ENCODE data around the gene ARV1.

Gene ARV1

GRCh38 chr1:230978491-230979388 lies at the start of gene ARV1, which contains the start of gene TTC13:
Gene ARV1 (plus strand): TSS chr1:230979094. CDS start chr1:230979106, 12 bp downstream.
Gene TTC13 (minus strand): TSS chr1:230978861. CDS start chr1:230978830, 31 bp downstream.
- peak; percentile 99 for DNase-seq

- no peak for DNase-seq
These were observed 47.9 kb upstream of the ARV1 start for GRCh38 chr1:230930986-230931385.

GRCh38 chr1:230935852-230936251 lies 43.0 kb upstream of the ARV1 start:
- no peak for DNase-seq

- DNase-seq: no peak
These were observed 42.4 kb upstream of the ARV1 start for GRCh38 chr1:230936475-230936874.

- no peak for DNase-seq
These were observed 41.5 kb upstream of the ARV1 start for GRCh38 chr1:230937371-230937770.

GRCh38 chr1:230938924-230939368 lies 39.9 kb upstream of the ARV1 start:
- DNase-seq: no peak

GRCh38 chr1:230939806-230940489 lies 38.9 kb upstream of the ARV1 start:
- DNase-seq: no peak

GRCh38 chr1:230940848-230941247 lies 38.0 kb upstream of the ARV1 start:
- DNase-seq: no peak

- no peak for DNase-seq
These were observed 35.8 kb upstream of the ARV1 start for GRCh38 chr1:230943048-230943593.

- no peak for DNase-seq
These were observed 30.6 kb upstream of the ARV1 start for GRCh38 chr1:230948301-230948700.

- DNase-seq: no peak
These were observed 30.0 kb upstream of the ARV1 start for GRCh38 chr1:230948903-230949302.

- DNase-seq: no peak
These were observed 28.5 kb upstream of the ARV1 start for GRCh38 chr1:230950404-230950803.

- no peak for DNase-seq
These were observed 21.3 kb upstream of the ARV1 start for GRCh38 chr1:230957580-230957989.

- DNase-seq: no peak
These were observed 20.5 kb upstream of the ARV1 start for GRCh38 chr1:230958370-230958769.

GRCh38 chr1:230964896-230965295 lies 14.0 kb upstream of the ARV1 start:
- no peak for DNase-seq

- no peak for DNase-seq
These were observed 13.4 kb upstream of the ARV1 start for GRCh38 chr1:230965535-230965934.

GRCh38 chr1:230966358-230966873 lies 12.5 kb upstream of the ARV1 start:
- DNase-seq: no peak

GRCh38 chr1:230970432-230970831 lies 8.5 kb upstream of the ARV1 start:
- DNase-seq: no peak

- no peak for DNase-seq
These were observed 7.1 kb upstream of the ARV1 start for GRCh38 chr1:230971771-230972170.

- DNase-seq: no peak
These were observed 6.0 kb upstream of the ARV1 start for GRCh38 chr1:230972855-230973271.

- no peak for DNase-seq
These were observed 3.3 kb upstream of the ARV1 start for GRCh38 chr1:230975636-230976035.

GRCh38 chr1:230976360-230976759 lies 2.5 kb upstream of the ARV1 start:
- no peak for DNase-seq
